ENCODE measurements around the gene CCDC196.
"Not testable (repeated sequence)": the region's sequence is repeated elsewhere in the genome, so short reads cannot be mapped to it uniquely, and the experiment has no call there.

CCDC196 gene

GRCh38 chr14:66495218-66496098 is 9.3 kb downstream of the CCDC196 start:
- DNase-seq (ENCODE audit: low read depth) = no peak

- no peak for DNase-seq (ENCODE audit: low read depth)
These were observed 10.1 kb downstream of the CCDC196 start for GRCh38 chr14:66496188-66496807.

- no peak for DNase-seq (ENCODE audit: low read depth)
These were observed 10.7 kb downstream of the CCDC196 start for GRCh38 chr14:66496911-66497310.

GRCh38 chr14:66498311-66498710 is 12.1 kb downstream of the CCDC196 start:
- DNase-seq (ENCODE audit: low read depth) = no peak

- no peak for DNase-seq (ENCODE audit: low read depth)
These were observed 15.4 kb downstream of the CCDC196 start for GRCh38 chr14:66501592-66501991.

GRCh38 chr14:66502836-66503235 is 16.7 kb downstream of the CCDC196 start:
- DNase-seq (ENCODE audit: low read depth) = not testable (repeated sequence)

- DNase-seq (ENCODE audit: low read depth) = no peak
These were observed 17.4 kb downstream of the CCDC196 start for GRCh38 chr14:66503532-66503931.

- DNase-seq (ENCODE audit: low read depth) = no peak
These were observed 21.1 kb downstream of the CCDC196 start for GRCh38 chr14:66507181-66507721.

GRCh38 chr14:66507722-66508546 is 21.8 kb downstream of the CCDC196 start, which contains the start of gene GPHN:
GPHN (plus strand) TSS chr14:66508147.
- DNase-seq (ENCODE audit: low read depth) = peak; percentile 84

GRCh38 chr14:66508547-66508845 is 22.3 kb downstream of the CCDC196 start:
- no peak for DNase-seq (ENCODE audit: low read depth)

- DNase-seq (ENCODE audit: low read depth) = peak; percentile 20
These were observed 22.9 kb downstream of the CCDC196 start for GRCh38 chr14:66508846-66509621.

- no peak for DNase-seq (ENCODE audit: low read depth)
These were observed 23.7 kb downstream of the CCDC196 start for GRCh38 chr14:66509874-66510273.

- no peak for DNase-seq (ENCODE audit: low read depth)
These were observed 25.7 kb downstream of the CCDC196 start for GRCh38 chr14:66511849-66512248.

GRCh38 chr14:66514213-66514612 is 28.0 kb downstream of the CCDC196 start:
- DNase-seq (ENCODE audit: low read depth) = no peak

- DNase-seq (ENCODE audit: low read depth) = no peak
These were observed 44.4 kb downstream of the CCDC196 start for GRCh38 chr14:66530526-66530925.

GRCh38 chr14:66539034-66539433 is 52.9 kb downstream of the CCDC196 start:
- no peak for DNase-seq (ENCODE audit: low read depth)

- no peak for DNase-seq (ENCODE audit: low read depth)
These were observed 53.9 kb downstream of the CCDC196 start for GRCh38 chr14:66540038-66540437.

GRCh38 chr14:66541627-66542026 is 55.5 kb downstream of the CCDC196 start:
- no peak for DNase-seq (ENCODE audit: low read depth)

- DNase-seq (ENCODE audit: low read depth) = no peak
These were observed 57.8 kb downstream of the CCDC196 start for GRCh38 chr14:66543996-66544395.

- not testable (repeated sequence) for DNase-seq (ENCODE audit: low read depth)
These were observed 59.0 kb downstream of the CCDC196 start for GRCh38 chr14:66545191-66545590.

GRCh38 chr14:66545751-66546150 is 59.6 kb downstream of the CCDC196 start:
- not testable (repeated sequence) for DNase-seq (ENCODE audit: low read depth)

Data from T-helper 22 cell (primary cell).